GM18951 (cell line): ENCODE results near the gene LPP.

Experiments
- POLR2A ChIP-seq: IDR thresholded peaks from 4 replicates; pipeline ENCODE4 v1.6.1; 2011; ENCODE audit warnings: mild to moderate bottlenecking; ENCODE audit not compliant: insufficient read length, insufficient read depth; ENCODE audit errors: extremely low read depth
- in situ Hi-C: fragments of 300-500 bp; cut with MboI; formaldehyde crosslinking; loops from one replicate; pipeline ENCODE4 v1.12.0; 2022; ENCODE audit warnings: low sequenced_read_pairs, mixed read lengths, inconsistent platforms; ENCODE audit not compliant: unreplicated experiment

LPP gene

DNA sequence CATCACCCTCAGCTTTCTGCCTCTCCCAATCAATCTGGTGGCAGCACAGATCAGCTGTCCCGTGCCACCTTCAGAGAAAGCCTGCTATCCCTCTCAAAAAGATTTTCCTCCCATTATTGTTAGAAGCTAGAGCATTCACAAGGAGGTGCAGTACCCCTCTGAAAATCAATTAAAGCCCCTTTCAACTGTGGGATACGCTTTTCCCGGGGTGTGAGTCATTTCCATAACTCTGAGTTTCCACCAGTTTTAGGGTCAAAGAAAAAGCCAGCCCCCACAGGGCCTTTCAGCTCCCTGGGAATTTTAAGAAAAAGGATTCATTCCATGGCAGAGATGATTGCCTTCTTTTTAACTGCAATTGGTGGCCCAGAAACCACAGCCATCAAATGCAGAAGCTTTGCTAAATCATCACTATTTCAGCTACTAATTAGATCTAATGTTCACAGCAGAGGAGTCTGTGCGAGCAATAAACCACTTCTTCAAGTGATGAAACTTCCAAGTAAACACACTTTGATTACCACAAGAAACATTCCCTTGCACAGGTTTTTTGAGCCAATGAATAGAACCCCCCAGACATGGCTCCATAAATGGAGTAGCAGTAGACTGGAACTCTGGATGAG, 747.8 kb downstream of the LPP start:
- TF ChIP-seq POLR2A: no peak
- in situ Hi-C loops: no loop called here

DNA sequence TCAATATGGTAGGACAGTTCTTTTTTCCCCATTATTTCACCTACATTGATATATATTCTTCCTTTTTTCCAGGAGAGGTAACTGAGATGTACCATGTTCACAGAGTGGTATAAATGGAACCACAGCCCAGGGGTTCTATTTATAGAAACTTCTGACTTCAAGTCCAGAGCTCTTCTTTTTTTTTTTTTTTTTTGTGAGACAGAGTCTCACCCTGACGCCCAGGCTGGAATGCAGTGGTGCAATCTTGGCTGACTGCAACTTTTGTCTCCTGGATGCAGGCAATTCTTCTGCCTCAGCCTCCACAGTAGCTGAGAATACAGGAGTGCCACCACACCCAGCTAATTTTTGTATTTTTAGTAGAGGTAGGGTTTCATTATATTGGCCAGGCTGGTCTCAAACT, 750.7 kb downstream of the LPP start:
- in situ Hi-C loops: no loop called here
- TF ChIP-seq POLR2A: no peak

DNA sequence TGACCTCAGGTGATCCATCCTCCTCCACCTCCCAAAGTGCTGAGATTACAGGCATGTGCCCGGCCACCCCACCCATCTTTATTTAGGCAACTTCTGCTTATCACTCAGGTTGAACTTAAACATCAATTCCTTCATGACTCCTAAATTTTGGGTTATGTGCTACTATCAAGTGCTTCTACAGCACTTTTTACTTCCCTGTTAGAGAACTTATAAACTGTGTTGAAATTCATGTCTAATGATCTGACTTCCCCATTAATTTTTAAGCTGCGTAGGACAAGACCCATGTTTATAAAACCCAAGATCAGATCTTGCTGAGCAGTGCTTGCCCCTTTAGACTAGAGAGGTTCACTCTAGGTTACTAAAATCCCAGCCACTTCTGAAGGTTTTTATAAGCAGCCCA, 751.6 kb downstream of the LPP start:
- in situ Hi-C loops: no loop called here
- TF ChIP-seq POLR2A: no peak

DNA sequence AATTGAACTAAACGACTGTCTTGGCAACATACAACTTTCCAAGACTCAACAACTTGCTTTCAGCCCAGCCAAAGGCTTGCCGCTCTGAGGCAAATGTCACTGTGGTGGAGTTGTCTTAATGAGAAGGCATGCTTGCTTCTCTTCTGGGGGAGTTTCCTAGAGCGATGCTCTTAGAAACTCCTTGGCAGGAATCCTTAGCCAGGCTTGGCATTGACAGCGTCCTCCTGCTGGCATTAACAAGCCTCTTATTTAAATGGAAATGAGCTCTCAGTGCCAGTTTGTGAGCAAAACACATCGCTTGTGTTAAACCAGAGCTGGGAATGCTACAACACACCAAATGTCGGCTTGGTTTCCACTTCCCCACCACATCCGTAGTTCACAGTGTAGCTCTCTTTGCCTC, 752.3 kb downstream of the LPP start:
- in situ Hi-C loops: no loop called here
- TF ChIP-seq POLR2A: no peak

DNA sequence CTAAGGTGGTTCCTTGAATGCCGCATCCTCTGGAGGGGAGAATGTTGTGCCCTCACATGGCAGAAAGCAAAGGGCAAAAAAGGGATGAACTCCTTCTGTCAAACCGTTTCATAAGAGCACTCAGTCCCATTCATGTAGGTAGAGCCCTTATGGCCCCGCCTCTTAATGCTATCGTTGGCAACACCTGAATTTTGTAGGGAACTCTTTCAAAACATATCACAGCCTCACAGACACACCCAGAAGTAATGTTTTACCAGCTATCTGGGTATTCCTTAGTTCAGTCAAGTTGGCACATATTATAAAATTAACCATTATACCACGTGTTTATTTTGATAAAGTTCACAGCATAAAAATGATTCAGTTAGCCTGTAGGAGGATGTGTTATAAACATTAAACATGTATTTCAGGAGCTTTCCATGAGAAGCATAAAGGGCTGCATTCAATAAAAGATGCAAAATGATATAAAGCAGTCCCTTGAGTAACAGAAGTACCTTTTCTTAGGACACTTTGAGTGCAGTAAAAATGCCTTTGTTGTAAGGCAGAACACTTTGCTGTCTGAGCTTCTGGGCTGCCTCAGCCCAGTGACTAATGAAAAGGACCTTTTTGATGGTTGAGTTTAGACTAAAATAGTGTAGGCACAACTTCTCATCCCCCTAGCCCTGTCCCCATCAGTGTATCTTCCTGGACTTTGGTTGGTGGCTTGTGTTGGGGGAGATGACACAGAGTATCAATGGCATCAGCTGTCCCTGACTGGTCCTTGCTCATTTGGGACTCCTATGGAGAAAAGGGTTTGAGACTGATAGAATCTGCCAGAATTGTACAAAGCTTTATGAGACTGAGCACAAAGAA, 754.3 kb downstream of the LPP start:
- TF ChIP-seq POLR2A: no peak
- in situ Hi-C loops: no loop called here

DNA sequence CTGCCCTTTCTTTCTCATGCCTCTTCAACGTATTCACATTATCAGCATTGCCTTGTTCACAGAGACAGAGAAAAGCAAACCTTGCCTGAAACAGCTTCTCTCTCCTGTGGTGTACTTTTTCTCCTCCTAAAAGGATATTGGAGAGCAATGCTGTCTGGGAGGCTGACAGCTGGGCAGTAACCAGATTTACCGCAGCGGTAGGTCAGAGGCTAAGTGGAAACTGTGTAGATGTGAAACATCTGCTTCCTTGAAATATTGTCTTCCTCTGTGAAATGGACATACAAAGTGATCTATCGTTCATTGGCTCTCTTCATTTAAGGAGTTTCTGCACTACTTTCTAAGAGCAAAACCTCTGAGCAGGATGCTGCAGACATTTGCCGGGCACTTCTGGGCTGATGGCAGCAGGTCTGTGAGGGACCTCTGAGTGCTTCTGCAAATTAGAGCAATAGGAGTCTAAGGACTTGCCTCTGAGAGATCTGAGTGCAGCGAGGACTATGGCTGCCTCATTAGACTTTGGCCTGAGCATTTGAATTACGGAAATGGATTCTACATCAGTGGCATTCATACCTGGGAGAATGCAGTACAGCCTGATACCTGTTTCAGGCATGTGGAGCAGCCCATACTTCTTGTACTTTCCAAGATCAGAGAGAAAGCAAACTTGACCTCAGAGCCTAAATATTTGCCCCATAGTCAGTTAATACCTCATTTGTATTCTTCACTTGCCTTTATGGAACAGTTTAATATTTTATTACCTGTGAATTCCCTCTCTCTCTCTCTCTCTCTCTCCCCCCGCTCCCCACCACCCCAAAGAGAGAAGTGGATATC, 757.3 kb downstream of the LPP start:
- TF ChIP-seq POLR2A: no peak
- in situ Hi-C loops: no loop called here

DNA sequence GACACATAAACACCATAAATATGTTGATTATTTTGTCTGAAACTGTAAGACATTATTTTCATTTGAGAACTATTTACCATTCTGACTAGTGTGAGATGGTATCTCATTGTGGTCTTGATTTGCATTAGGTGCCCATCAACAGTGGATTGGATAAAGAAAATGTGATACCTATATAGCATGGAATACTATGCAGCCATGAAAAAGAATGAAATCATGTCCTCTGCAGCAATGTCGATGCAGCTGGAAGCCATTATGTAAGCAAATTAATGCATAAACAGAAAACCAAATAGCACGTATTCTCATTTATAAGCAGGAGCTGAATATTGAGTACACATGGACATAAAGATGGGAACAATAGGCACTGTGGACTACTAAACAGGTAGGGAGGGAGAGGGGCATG, 759.1 kb downstream of the LPP start:
- no peak for TF ChIP-seq POLR2A
- in situ Hi-C loops: no loop called here

DNA sequence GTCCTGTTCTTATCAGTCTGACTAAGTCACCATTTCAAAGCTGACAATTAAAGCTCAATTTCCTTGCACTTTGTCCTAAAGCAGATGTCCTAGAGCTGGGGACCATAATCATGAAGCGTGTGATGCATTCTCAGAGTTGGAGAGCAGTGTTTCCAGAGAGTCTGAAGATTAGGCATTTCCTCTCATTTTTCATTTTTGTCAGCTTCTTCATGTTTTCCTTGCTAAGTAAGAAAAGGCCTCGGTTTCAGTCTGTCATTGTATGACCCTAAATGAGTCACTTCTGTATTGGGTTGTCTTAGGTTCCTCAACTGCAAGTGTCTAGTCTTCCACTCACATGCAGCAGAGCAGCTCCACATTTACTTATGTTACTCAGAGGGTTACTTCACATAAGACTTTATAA, 760.6 kb downstream of the LPP start:
- in situ Hi-C loops: no loop called here
- no peak for TF ChIP-seq POLR2A

DNA sequence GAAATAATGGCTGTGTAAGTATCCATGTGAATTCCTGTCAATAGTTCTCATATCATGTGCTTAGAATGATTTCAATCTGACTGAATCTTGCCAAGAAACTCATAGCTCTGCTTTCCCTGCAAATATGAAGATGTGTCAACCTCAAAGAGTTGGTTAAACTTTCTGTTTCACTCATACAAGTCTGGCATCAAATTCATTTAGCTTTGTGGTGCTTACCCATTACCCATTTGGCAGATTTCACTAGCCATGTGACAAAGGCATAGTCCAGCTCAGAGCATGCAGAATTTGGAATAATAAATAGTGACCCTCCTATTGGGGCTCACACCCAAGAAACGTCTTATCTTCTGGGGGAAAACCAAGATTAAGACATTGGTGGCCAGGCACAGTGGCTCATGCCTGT, 761.2 kb downstream of the LPP start:
- TF ChIP-seq POLR2A: no peak
- in situ Hi-C loops: no loop called here

DNA sequence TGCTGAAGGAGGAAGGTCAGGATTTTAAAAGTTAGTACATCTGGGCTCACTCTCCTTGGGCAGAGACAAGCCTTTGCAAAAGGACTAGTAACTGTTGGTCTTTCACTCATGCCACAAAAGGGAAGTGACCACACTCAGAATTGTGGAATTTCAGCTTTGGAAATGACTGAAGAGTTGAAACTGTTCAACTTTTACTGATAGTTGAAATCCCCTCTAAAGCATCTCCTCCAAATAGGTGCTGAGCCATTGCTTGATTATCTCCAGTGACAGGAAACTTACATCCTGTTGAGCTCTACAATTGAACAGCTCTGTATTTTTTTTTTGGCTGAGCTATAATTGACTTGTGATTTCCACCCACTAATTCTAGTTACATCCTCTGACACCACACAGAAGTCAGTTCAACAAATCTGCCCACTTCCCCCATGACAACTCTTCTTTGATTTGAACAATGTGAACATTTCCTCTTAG, 763.0 kb downstream of the LPP start:
- in situ Hi-C loops: no loop called here
- no peak for TF ChIP-seq POLR2A

DNA sequence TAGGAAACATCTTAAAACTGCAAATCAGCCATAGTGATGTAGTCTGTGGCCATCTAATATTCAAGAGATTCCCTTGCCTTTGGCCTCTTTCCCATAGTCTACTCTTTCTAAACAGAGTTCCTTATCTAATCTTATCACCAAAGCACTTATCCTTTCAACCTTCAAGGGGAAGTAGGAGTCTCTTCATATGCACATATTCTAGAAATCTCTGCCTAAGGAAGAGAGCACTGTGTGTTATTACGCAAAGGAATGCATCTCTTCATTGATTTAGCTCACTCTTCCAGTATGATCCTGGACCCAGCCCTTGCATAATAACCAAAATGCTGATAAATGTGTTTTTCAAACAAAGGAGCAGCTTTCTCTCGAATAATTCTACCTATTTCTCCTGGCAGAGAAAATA, 764.1 kb downstream of the LPP start:
- TF ChIP-seq POLR2A: no peak
- in situ Hi-C loops: no loop called here

DNA sequence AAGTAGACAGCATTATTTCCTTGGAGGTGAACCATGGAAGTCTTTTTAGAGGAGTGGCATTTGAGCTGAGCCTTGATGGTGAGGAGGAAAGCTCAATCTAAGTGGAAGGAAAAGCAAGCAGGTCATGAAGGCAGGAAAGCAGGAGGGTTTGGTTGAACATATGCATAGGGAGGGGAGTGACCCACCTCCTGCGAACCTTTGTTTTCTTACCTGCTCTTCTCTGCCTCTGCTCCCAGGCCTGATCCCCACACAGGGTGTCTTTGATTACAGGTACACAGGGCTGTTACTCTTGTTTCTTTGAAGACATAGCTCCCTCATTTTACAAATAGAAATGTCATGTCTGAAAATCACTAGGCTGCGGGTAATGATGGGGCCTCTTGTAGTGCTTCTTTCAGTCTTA, 769.7 kb downstream of the LPP start:
- no peak for TF ChIP-seq POLR2A
- in situ Hi-C loops: no loop called here

DNA sequence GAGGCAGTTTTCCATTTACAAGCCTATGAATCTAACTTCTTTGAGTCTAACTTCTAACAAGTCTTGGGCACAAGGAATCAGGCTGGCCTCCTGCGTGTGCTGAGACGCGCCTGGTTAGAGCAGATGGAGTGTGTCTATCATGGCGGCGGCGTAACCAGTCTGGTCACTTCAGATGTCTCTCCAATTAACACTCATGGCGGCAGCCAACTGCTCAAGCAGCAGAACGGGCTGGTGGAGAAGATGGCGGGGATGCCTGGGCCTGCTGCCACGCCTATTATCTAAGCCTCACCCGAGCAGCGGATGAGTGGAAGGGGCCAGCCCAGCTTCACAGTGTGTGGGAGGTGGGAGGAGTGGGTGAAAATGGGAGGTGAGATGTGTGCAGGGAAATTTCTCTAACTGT, 771.4 kb downstream of the LPP start:
- in situ Hi-C loops: no loop called here
- no peak for TF ChIP-seq POLR2A

DNA sequence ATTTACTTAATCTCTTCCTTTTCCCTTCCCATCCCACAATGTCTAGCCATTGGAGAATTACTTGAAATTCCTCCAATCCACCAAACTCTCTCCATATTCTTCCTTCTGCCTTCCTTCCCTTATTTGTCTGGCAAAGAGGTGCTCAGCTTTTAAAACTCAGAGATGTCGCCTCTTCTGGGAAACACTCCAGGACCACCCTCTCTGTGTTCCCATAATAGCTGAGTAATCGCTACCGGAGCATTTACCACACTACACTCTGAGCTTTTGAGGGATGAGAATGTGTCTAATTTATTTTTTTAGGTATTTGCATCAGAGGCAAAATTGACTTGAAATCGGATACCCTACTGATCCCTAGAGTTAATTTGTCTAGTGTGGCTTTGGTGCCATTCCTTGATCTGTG, 772.2 kb downstream of the LPP start:
- TF ChIP-seq POLR2A: no peak
- in situ Hi-C loops: no loop called here
